SJCRH30 (cell line): Measurements from ENCODE around the gene IQCE. TPM values are rescaled to one million over a fixed set of nuclear protein-coding genes. Genes with fewer than 3 reads are reported as not detected.
A peak's percentile ranks its signal among the peaks of the same experiment; 100 is the strongest.

Experiments used
- DNase-seq, 2 experiments: peaks; one replicate each; pipeline ENCODE4 v3.0.0-alpha.2; 2015 to 2020
- H3K27ac ChIP-seq: fragments of 250-450 bp; sonication (Bioruptor Pico); 2 replicates; pipeline ENCODE4 v1.5.1; 2020; ENCODE audit warnings: mild to moderate bottlenecking, moderate library complexity
- H3K27me3 ChIP-seq: fragments of 250-450 bp; sonication (Bioruptor Pico); 2 replicates; pipeline ENCODE4 v1.5.1; 2020; ENCODE audit warnings: mild to moderate bottlenecking, moderate library complexity
- H3K36me3 ChIP-seq: fragments of 250-450 bp; sonication (Bioruptor Pico); 2 replicates; pipeline ENCODE4 v1.5.1; 2020; ENCODE audit warnings: mild to moderate bottlenecking, moderate library complexity
- H3K4me1 ChIP-seq: fragments of 250-450 bp; sonication (Bioruptor Pico); 2 replicates; pipeline ENCODE4 v1.5.1; 2020; ENCODE audit warnings: mild to moderate bottlenecking, moderate library complexity
- H3K4me3 ChIP-seq: fragments of 250-450 bp; sonication (Bioruptor Pico); 2 replicates; pipeline ENCODE4 v1.5.1; 2020; ENCODE audit warnings: mild to moderate bottlenecking, moderate library complexity
- H3K9me3 ChIP-seq: fragments of 250-450 bp; sonication (Bioruptor Pico); replicated peaks from 2 replicates; pipeline ENCODE4 v1.5.1; 2020; ENCODE audit warnings: mild to moderate bottlenecking, moderate library complexity
- total RNA-seq: library from RNA; depleted of rRNA; stranded (reverse); fragments of >200 nt; shearing (Covaris generic); gene quantifications from 2 replicates; pipeline ENCODE4 v1.2.3, GENCODE V29; 2014

Gene IQCE
- total RNA-seq, 1 experiment from 2014 or later = 5.0 TPM

DNA sequence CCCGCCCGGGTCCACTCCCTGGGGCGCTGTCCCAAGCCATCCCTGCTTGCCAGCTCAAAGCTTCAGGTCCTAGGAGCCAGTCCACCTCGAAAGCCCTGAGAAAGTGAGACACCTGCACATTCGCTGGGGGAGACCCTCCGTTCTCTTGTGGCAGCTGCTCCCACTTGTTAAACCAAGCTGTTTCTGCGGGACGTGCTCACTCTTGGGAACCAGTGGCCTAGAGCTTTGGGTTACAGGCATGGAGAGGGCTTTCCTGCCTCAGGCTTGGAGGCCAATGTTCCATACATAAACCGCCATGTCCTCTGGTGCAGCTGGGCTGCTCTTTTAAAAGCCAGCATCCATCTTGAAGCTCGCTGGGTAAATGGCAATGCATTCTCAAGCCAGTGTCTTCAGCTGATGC is 53.1 kb downstream of the IQCE start:
- no peaks in the 10 kb centered on the region for H3K36me3 ChIP-seq
- H3K4me1 ChIP-seq = peaks cover 55% of the 10 kb centered on the region
- H3K27me3 ChIP-seq = no peaks in the 10 kb centered on the region
- no peak overlapping the region; the same call in 1 of the 2 replicates for H3K27ac ChIP-seq
- no peak overlapping the region for H3K4me3 ChIP-seq
- H3K9me3 ChIP-seq = no peaks in the 10 kb centered on the region
- DNase-seq = peak; percentile 64 to 85

DNA sequence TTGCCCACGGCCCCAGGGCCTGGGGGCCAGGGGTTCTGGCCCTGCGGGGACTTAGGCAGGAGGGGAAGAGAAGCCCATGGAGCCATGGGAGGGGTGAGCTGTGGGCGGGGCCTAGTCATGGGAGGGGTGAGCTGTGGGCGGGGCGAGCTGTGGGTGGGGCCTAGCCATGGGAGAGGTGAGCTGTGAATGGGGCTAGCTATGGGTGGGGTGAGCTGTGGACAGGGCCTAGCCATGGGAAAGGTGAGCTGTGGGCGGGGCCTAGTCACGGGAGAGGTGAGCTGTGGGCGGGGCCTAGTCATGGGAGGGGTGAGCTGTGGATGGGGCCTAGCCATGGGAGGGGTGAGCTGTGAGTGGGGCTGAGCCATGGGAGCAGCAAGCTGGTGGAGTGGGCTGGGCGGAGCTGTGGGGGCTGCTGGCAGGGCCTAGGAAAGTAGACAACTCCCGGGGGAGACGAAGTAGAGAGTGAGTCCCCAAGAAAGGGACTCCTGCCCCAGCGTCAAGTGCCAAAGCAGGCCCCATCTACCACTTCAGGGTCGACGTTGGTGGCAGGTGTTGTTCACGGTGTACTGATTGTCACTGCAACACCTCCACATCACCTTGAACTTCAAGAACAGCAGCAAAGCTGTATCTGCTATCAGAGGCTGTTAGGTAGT is 53.8 kb downstream of the IQCE start:
- Histone ChIP-seq H3K4me3 (no peak overlapping the region), H3K27me3 (no peaks in the 10 kb centered on the region), H3K9me3 (no peaks in the 10 kb centered on the region), H3K4me1 (peaks cover 55% of the 10 kb centered on the region), H3K36me3 (no peaks in the 10 kb centered on the region), H3K27ac (no peak overlapping the region)
- DNase-seq = peak in 1 of 2 experiments; percentile 58

DNA sequence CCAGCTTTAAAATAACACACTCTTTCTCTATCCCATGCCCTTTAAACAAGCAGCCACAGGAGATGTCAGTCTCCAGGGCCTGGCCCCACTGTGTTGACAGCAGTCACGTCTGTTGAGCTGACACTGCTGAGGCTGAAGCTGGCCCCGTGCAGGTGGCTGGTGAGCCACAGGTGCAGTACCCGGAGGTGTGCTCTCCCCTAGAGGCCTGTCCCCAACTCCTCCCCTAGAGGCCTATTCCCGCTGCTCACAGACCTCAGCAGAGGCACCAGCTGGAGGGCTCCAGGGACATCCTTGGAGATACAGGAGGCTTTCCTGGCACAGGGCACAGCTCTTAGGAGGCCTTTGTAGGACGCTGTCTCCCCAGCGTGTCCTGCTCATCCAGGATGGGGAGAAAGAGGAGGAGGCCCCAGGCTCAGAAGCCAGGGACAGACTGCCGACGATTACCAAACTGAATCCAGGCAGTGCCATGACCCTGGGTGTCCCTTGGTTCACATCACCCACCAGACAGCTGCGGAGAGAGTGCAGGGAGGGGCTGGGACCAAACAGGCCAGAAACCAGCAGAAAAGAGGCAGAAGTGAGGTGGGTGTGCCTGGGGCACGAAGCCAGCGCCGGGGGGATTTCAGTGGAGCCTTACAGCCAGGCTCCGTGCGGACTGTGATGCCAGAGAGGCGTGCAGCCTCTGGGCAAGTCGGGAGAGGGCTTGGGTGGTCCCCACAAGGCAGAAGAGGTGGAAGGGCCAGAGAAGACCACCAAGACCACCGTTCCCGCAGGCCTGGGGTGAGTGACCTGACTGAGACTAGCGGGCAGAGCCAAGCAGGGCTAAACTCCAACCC is 54.5 kb downstream of the IQCE start:
- peak; percentile 55 for DNase-seq
- H3K27me3 ChIP-seq = no peaks in the 10 kb centered on the region
- peak overlapping the region; percentile 13 for H3K4me3 ChIP-seq
- no peak overlapping the region for H3K27ac ChIP-seq
- no peaks in the 10 kb centered on the region for H3K36me3 ChIP-seq
- no peaks in the 10 kb centered on the region for H3K9me3 ChIP-seq
- peaks cover 55% of the 10 kb centered on the region for H3K4me1 ChIP-seq

DNA sequence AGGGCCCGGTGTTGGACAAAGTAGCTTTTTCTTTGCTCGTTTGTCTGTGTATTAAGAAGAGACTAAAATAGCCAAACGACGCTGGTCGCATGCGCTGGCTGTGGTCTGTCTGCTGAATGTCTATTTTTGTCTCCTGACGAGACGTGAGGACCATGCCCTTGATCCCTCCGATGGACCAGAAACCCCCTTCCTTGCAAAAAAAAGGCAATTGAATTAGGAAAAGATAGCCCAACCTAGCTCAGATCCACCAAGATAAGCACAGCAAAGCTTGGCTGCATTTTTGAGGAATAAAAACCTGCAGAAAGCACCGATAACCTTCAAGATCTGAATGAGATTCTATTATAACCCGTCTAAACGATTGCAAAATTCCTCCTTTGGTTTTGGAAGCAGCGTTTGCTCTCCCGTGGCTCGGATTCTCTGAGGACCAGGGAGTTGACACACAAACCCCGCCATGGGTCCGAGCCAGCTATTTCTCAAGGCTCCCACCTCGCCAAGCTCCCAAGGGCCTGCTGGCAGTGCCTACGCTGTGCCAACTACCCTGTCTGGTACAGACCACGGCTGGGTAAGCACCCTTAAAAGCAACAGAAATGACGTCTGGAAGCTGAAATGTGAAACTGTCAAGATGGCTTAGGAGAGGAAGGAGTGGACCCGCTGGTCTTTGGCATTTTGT is 55.3 kb downstream of the IQCE start:
- Histone ChIP-seq H3K4me3 (peak overlapping the region; percentile 13), H3K9me3 (no peaks in the 10 kb centered on the region), H3K27ac (no peak overlapping the region), H3K4me1 (peaks cover 55% of the 10 kb centered on the region), H3K27me3 (no peaks in the 10 kb centered on the region), H3K36me3 (no peaks in the 10 kb centered on the region)
- DNase-seq = peak in 1 of 2 experiments; percentile 35

DNA sequence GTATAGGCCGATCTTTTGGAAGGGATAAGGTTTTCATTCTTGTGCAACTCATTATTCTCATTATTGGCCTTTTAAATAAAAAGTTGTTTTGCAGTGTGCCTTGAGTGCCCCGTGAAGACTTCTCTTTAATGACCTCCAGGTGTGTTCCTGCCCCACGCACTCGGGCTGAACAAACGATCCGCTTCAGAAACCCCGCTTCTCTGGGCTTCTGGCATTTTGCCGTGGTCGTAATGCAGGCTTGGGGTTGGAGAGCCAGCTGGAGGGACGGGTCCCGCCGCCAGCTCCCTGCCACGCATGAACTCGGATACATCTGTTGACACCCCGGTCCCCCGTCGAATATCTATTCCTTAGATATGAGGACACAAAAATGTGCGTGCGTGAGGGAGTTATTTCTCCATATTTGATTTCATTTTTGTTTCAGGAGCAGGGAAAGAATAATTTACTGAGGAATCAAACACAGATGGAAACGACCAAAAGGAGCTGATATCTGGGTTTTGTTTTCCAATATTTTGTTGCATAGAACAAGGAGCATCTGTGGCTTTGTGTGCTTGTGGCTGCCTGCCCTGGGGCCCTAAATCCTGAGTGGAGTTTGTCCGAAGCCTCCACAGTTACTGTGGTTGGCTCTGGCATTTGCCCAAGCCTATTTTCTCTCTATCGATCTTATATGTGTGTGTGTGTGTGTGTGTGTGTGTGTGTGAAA is 56.0 kb downstream of the IQCE start:
- Histone ChIP-seq H3K9me3 (no peaks in the 10 kb centered on the region), H3K27ac (no peak overlapping the region), H3K4me1 (peaks cover 53% of the 10 kb centered on the region), H3K4me3 (peak overlapping the region; percentile 13; the same call in 1 of the 2 replicates), H3K36me3 (no peaks in the 10 kb centered on the region), H3K27me3 (no peaks in the 10 kb centered on the region)
- DNase-seq = peak in 1 of 2 experiments; percentile 53

DNA sequence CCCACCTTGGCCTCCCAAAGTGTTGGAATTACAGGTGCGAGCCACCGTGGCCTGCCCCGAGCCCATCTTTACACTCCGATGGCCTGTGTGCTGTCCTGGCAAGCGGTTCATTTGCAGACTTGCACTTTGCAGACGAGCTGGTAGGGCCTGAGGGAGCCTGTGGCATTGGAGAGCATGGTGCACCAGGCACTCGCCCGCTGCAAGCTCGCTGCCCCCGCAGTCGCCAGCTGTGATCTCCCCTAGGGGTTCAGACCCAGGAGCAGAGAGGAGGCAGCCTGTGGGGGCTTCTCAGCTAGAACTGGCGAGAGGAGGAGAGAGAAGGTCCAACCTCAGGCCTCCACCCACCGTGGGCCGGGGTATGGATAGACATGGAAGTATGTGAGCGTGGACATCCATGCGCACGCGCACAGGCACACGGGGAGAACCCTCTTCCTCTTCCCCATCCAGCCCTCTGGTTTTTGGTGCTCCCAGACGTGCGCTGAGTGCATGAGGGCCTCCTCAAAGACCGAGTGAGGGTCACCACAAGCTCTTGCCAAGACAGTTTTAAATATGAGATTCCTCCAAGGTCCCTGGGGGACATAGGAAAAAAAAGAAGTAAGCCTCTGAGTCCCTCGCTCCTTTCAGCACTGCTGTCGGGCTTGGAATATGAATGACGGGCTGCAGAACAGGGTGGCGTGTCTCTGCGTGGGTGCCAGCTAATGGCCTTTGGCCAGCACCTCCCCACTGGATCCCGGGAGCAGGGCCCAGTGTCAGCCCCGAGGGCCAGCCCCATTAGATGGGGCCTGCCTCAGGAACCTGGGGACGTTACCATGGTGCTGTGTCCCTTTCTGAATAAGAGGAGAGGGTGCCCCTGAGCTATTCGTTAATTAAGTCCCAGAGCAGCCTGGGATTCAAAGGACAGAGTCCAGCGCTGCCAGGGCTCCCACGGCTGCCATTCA is 57.9 kb downstream of the IQCE start:
- Histone ChIP-seq H3K27me3 (no peaks in the 10 kb centered on the region), H3K4me3 (peak overlapping the region; percentile 23), H3K27ac (no peak overlapping the region), H3K9me3 (no peaks in the 10 kb centered on the region), H3K4me1 (peaks cover 42% of the 10 kb centered on the region), H3K36me3 (no peaks in the 10 kb centered on the region)
- DNase-seq = no peak

DNA sequence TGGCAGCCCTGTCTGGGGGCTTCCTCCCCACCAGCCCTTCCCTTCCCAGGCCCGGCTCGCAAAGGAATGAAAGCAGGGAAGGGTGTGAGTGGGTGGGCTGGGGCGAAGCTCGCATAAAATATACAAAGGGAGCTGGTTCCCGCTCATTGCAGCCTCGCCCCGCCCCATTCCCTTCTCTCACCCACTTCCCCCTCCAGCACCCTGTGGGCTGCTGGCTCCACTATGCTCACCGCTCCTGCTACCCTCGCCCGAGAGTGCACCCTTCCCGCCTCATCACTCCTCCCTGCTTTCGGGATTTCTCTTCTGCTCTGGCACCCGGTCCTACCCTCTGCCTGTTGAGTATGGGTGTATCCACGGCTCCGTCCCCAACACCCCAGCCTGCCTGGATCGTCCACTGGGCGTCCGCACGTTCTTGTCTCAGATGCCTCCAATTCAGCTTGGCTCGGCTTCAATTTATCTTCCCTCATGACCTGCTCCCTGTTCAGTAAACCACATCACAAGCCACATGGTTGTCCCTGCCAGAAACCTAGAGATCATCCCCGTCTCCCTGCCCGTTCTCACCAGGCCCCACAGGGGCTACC is 58.6 kb downstream of the IQCE start:
- Histone ChIP-seq H3K9me3 (no peaks in the 10 kb centered on the region), H3K4me3 (peak overlapping the region; percentile 23), H3K27ac (no peak overlapping the region), H3K36me3 (no peaks in the 10 kb centered on the region), H3K27me3 (no peaks in the 10 kb centered on the region), H3K4me1 (peaks cover 41% of the 10 kb centered on the region)
- peak in 1 of 2 experiments; percentile 48 for DNase-seq

DNA sequence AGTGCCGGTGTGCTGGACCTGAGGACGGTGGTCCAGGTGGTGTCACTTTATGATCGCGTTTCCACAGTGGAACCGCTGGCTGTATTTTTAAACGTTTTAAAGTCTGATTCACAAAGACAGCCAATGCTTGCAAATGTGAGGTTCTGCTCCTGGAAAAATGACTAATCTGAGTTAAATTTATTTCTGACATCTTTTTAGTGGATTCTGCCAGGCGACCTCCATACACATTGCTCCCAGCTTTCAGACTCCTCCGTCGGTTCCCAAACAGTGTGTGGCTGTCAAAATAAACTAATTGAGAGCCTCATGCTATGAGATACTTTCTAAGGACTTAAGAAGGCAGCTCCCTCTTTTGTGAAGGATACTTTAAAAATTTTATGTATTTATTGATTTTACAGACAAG is 60.3 kb downstream of the IQCE start:
- DNase-seq = no peak
- Histone ChIP-seq H3K36me3 (no peaks in the 10 kb centered on the region), H3K27ac (no peak overlapping the region), H3K4me3 (no peak overlapping the region), H3K4me1 (peaks cover 35% of the 10 kb centered on the region), H3K27me3 (no peaks in the 10 kb centered on the region), H3K9me3 (no peaks in the 10 kb centered on the region)

DNA sequence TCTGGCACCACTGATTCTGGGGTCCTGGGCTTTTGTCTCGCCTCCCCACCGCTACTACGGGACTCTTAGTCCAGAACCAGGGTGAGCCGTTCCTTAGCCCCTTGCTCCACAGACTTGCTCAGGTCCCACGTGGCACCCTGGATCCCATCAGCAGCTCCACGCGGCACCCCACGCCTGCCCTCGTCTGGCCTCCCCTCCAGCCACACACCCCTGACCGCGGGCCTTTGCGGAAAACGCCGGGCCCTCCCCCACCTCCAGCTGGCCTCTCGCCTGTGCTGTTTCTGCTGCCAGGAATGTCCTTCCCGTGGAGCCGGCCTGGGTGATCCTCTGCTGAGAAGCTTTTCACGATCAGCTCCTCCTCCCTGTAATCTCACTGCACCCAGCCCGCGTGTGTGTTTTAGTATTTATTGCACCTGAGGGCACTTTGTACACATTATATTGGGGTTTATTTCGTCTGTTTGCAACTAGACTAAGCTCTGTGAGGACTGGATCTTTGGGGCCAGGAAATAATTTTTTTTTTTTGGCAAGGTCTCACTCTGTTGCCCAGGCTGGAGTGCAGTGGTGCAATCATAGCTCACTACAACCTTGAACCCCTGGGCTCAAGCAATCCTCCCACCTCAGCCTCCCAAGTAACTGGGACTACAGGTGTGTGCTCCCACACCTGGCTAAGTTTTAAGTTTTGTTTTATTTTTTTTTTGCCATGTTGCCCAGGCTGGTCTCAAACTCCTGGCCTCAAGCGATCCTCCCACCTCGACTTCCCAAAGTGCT is 62.5 kb downstream of the IQCE start:
- Histone ChIP-seq H3K36me3 (no peaks in the 10 kb centered on the region), H3K4me1 (peaks cover 25% of the 10 kb centered on the region), H3K27ac (no peak overlapping the region), H3K9me3 (no peaks in the 10 kb centered on the region), H3K4me3 (no peak overlapping the region), H3K27me3 (no peaks in the 10 kb centered on the region)
- peak; percentile 63 to 65 for DNase-seq

DNA sequence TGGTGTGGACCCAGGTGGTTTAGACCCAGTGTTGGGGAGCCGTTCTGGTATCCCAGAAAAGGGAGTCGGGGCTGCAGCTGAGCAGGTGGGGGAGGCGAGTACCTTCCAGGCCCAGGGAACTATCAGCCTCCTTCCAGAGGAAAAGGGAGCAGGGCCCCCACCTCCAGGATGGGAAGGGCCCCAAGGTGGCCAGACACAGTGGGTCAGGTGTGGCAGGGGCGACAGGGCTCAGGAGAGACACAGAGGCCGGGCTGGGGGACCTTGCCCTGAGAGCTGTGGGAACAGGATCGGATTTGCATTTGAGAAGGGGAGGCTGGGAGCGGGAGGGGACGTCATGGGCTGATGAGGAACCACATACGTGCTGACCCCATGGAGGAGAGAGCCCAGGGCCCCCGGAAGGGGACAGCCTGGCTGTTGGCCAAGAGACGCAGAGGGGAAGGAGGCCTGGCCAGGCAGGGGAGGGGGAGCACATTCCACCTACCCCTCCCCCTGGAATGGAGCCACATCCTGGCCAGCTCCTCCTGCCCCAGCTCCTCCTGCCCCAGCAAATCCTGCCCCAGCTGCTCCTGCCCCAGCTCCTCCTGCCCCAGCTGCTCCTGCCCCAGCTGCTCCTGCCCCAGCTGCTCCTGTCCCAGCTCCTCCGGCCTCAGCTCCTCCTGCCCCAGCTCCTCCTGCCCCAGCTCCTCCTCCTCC is 63.3 kb downstream of the IQCE start:
- H3K4me3 ChIP-seq = no peak overlapping the region
- H3K27ac ChIP-seq = no peak overlapping the region
- no peaks in the 10 kb centered on the region for H3K27me3 ChIP-seq
- H3K9me3 ChIP-seq = no peaks in the 10 kb centered on the region
- peak; percentile 90 to 91 for DNase-seq
- H3K36me3 ChIP-seq = no peaks in the 10 kb centered on the region
- H3K4me1 ChIP-seq = peaks cover 27% of the 10 kb centered on the region

DNA sequence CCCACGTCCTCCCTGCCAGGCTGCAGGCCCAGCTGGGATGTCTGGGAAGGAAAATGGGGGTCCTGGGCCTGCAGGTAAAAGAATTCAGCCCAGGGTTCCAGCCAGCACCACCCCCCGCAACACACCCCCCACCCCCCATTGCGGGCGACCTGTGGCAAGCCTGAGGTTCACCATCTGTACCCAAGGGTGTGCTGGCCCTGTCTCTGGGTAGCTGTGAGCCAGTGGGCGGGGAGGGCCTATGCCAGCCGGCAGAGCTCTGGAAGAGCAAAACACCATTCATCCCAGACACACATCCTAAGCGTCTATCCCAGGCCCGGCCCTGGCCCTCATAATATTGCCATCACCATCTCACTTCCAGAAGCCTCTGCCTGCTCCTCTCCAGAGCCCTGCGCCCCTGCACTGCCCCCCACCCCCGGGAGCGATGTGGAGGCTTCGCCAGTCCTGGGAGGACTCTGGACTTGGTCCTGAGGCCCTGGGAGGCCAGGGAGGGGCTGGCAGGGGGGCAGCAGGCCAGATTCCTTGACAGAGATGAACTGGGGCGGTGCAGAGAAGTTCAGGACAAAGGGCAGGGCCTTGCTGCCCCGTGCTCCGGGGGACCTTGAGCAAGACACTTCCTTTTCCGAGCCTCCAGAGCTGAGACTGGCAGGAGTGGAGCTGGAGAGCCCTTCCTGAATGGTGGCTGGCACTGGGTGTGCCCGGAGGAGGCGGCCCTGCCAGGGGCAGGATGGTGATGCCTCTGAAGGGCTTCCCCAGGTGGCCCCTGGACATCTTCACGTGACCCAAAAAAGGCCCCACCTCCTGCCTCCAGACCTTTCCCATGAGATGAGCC is 64.3 kb downstream of the IQCE start:
- no peak for DNase-seq
- no peaks in the 10 kb centered on the region for H3K9me3 ChIP-seq
- no peaks in the 10 kb centered on the region for H3K27me3 ChIP-seq
- H3K4me3 ChIP-seq = no peak overlapping the region
- no peaks in the 10 kb centered on the region for H3K36me3 ChIP-seq
- peaks cover 29% of the 10 kb centered on the region for H3K4me1 ChIP-seq
- no peak overlapping the region for H3K27ac ChIP-seq

DNA sequence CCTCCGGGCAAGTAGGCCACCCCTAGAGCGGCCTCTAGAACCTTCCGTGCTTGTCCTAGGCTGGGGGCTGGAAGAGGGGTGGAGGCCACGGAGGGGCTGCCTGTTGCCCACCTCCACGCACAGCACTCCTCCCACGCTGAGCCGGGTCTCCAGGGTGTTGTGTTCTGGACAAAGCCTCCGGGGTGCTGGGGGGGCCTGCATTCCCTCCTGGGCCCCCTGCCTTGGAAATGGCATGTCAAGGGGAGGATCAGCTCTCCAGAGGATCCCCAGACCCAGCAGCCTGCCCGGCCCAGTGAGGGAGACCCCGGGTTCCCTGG is 64.9 kb downstream of the IQCE start:
- Histone ChIP-seq H3K27me3 (no peaks in the 10 kb centered on the region), H3K36me3 (no peaks in the 10 kb centered on the region), H3K4me1 (peaks cover 32% of the 10 kb centered on the region), H3K27ac (no peak overlapping the region), H3K9me3 (no peaks in the 10 kb centered on the region), H3K4me3 (no peak overlapping the region)
- DNase-seq = no peak
